H1 (cell line): Measurements from ENCODE around the gene MAP1LC3A. TPM values are rescaled to one million over a fixed set of nuclear protein-coding genes. Genes with fewer than 3 reads are reported as not detected.

Experiments
- CTCF ChIA-PET: fragments of 300-600 bp; sonication (Branson Sonifier 250); formaldehyde crosslinking; loops from one replicate; lab custom pipeline; 2021; ENCODE audit not compliant: partially characterized antibody; lab: Charles Lee
- POLR2A ChIA-PET: fragments of 300-600 bp; sonication (Branson Sonifier 250); formaldehyde crosslinking; loops from one replicate; lab custom pipeline; 2021; ENCODE audit warnings: inconsistent platforms; ENCODE audit not compliant: partially characterized antibody; lab: Charles Lee
- DNase-seq, 2 experiments: peaks; one replicate each; pipeline versions ENCODE4 v3.0.0 to v3.0.0-alpha.2; 2010 to 2022; ENCODE audit warnings: low spot score in 2 of 2, low read depth in 1 of 2, mixed read lengths in 1 of 2
- FAIRE-seq: peaks from 2 replicates; lab custom pipeline; 2011; peaks lifted over from hg19 to GRCh38; lab: Jason Lieb, UNC
- H2AFZ ChIP-seq: 2 replicates; pipeline ENCODE4 v1.8.1; 2012; ENCODE audit warnings: low read length, inconsistent platforms
- H2AK5ac ChIP-seq: 2 replicates; pipeline ENCODE4 v1.6.1; 2013; ENCODE audit warnings: low read depth, low read length
- H2BK120ac ChIP-seq: replicated peaks from 2 replicates; pipeline ENCODE3; 2013; ENCODE audit warnings: low read depth, low read length, inconsistent platforms
- H2BK12ac ChIP-seq: 2 replicates; pipeline ENCODE4 v1.6.1; 2013; ENCODE audit warnings: low read depth, low read length
- H2BK15ac ChIP-seq: 2 replicates; pipeline ENCODE4 v1.6.1; 2013; ENCODE audit warnings: low read length
- H2BK20ac ChIP-seq: 2 replicates; pipeline ENCODE4 v1.6.1; 2013; ENCODE audit warnings: low read length
- H2BK5ac ChIP-seq: 2 replicates; pipeline ENCODE4 v1.6.1; 2013; ENCODE audit warnings: low read depth, low read length
- H3K14ac ChIP-seq: 2 replicates; pipeline ENCODE4 v1.6.1; 2013; ENCODE audit warnings: inconsistent platforms; ENCODE audit not compliant: insufficient read length
- H3K18ac ChIP-seq: 2 replicates; pipeline ENCODE4 v1.6.1; 2013; ENCODE audit warnings: low read length; ENCODE audit errors: extremely low read depth
- H3K23ac ChIP-seq: 2 replicates; pipeline ENCODE4 v1.6.1; 2013; ENCODE audit warnings: inconsistent platforms; ENCODE audit not compliant: insufficient read length
- H3K23me2 ChIP-seq: 2 replicates; pipeline ENCODE4 v1.6.1; 2013; ENCODE audit warnings: low read depth, low read length
- H3K27ac ChIP-seq: 2 replicates; pipeline ENCODE4 v1.6.1; 2011; ENCODE audit warnings: low read depth, low read length, inconsistent platforms
- H3K27me3 ChIP-seq, 4 experiments: replicated peaks in 1 of 4; 1 replicate in 1 of 4; 2 replicates in 3 of 4; pipeline versions ENCODE4 v1.6.1 to v1.8.1; 2011 to 2013; ENCODE audit warnings: low read length in 3 of 4, mild to moderate bottlenecking in 3 of 4, inconsistent platforms in 2 of 4, mixed read lengths in 2 of 4, moderate library complexity in 1 of 4; ENCODE audit not compliant: control insufficient read depth in 3 of 4, insufficient read depth in 3 of 4; ENCODE audit errors: extremely low read depth in 1 of 4
- H3K36me3 ChIP-seq, 4 experiments: 2 replicates each; pipeline versions ENCODE4 v1.6.1 to v1.8.1; 2011 to 2013; ENCODE audit warnings: mild to moderate bottlenecking in 4 of 4, low read length in 3 of 4, moderate library complexity in 2 of 4, control low read depth in 1 of 4, inconsistent platforms in 1 of 4; ENCODE audit not compliant: insufficient read depth in 4 of 4, control insufficient read depth in 2 of 4
- H3K4ac ChIP-seq: replicated peaks from 2 replicates; pipeline ENCODE3; 2013; ENCODE audit warnings: low read length, low read depth, mixed read lengths, inconsistent platforms; ENCODE audit not compliant: insufficient read length
- H3K4me1 ChIP-seq, 4 experiments: replicated peaks in 1 of 4; 1 replicate in 1 of 4; 2 replicates in 3 of 4; pipeline versions ENCODE4 v1.6.1 to v1.8.1; 2011 to 2013; ENCODE audit warnings: low read length in 3 of 4, inconsistent platforms in 2 of 4, mixed read lengths in 1 of 4; ENCODE audit not compliant: insufficient read depth in 4 of 4, control insufficient read depth in 3 of 4
- H3K4me2 ChIP-seq, 2 experiments: 2 replicates each; pipeline versions ENCODE4 v1.6.1 to v1.8.1; 2011 to 2013; ENCODE audit warnings: low read depth in 2 of 2, low read length in 2 of 2, control low read depth in 1 of 2, inconsistent platforms in 1 of 2, mild to moderate bottlenecking in 1 of 2; ENCODE audit not compliant: insufficient read depth in 1 of 2
- H3K4me3 ChIP-seq, 4 experiments: fragments of 200-600, 300-600 bp in 1 of 4; sonication (generic), shearing (Covaris generic), sonication (Bioruptor Twin) in 1 of 4; 2 replicates each; pipeline versions ENCODE4 v1.5.1 to v1.8.1; 2011 to 2016; ENCODE audit warnings: low read length in 4 of 4, low read depth in 3 of 4, control low read depth in 2 of 4, inconsistent platforms in 2 of 4, mild to moderate bottlenecking in 2 of 4, mixed read lengths in 1 of 4, moderate library complexity in 1 of 4; ENCODE audit not compliant: insufficient read depth in 2 of 4; ENCODE audit errors: extremely low read depth in 1 of 4
- H3K56ac ChIP-seq: replicated peaks from 2 replicates; pipeline ENCODE3; 2013; ENCODE audit warnings: low read depth, mild to moderate bottlenecking, mixed read lengths, low read length, inconsistent platforms; ENCODE audit not compliant: insufficient read length
- H3K79me1 ChIP-seq: 2 replicates; pipeline ENCODE4 v1.6.1; 2013; ENCODE audit warnings: low read depth, low read length, control low read depth
- H3K79me2 ChIP-seq, 2 experiments: 2 replicates each; pipeline versions ENCODE4 v1.6.1 to v1.8.1; 2012 to 2013; ENCODE audit warnings: low read length in 2 of 2, mild to moderate bottlenecking in 2 of 2, inconsistent platforms in 1 of 2; ENCODE audit not compliant: insufficient read depth in 2 of 2, control insufficient read depth in 1 of 2
- H3K9ac ChIP-seq, 4 experiments: replicated peaks in 1 of 4; 1 replicate in 1 of 4; 2 replicates in 3 of 4; pipeline versions ENCODE4 v1.6.1 to v1.8.1; 2011 to 2013; ENCODE audit warnings: low read depth in 3 of 4, low read length in 3 of 4, control low read depth in 2 of 4, mild to moderate bottlenecking in 2 of 4, moderate library complexity in 2 of 4, inconsistent platforms in 1 of 4; ENCODE audit errors: extremely low read depth in 1 of 4
- H3K9me3 ChIP-seq, 2 experiments: 2 replicates each; pipeline versions ENCODE4 v1.6.1 to v1.8.1; 2012 to 2013; ENCODE audit warnings: mild to moderate bottlenecking in 2 of 2, moderate library complexity in 2 of 2, control low read depth in 1 of 2, inconsistent platforms in 1 of 2, low read depth in 1 of 2, low read length in 1 of 2, mixed read lengths in 1 of 2; ENCODE audit not compliant: insufficient read depth in 2 of 2
- H4K20me1 ChIP-seq, 2 experiments: replicated peaks in 1 of 2; 2 replicates each; pipeline versions ENCODE3 to v1.8.1; 2011 to 2013; ENCODE audit warnings: inconsistent platforms in 2 of 2, low read length in 2 of 2, mild to moderate bottlenecking in 1 of 2; ENCODE audit not compliant: insufficient read depth in 2 of 2, control insufficient read depth in 1 of 2
- H4K5ac ChIP-seq: 2 replicates; pipeline ENCODE4 v1.6.1; 2013; ENCODE audit warnings: low read length, low read depth, mixed read lengths, inconsistent platforms; ENCODE audit not compliant: insufficient read length
- H4K8ac ChIP-seq: 2 replicates; pipeline ENCODE4 v1.8.0; 2013; ENCODE audit warnings: mild to moderate bottlenecking, moderate library complexity, low read length, inconsistent platforms; ENCODE audit not compliant: insufficient read depth; ENCODE audit errors: extremely low read depth
- H4K91ac ChIP-seq: replicated peaks from 2 replicates; pipeline ENCODE3; 2013; ENCODE audit warnings: low read length, mixed read lengths, inconsistent platforms; ENCODE audit not compliant: insufficient read length
- BACH1 ChIP-seq: IDR thresholded peaks from 2 replicates; pipeline ENCODE4 v1.6.1; 2012; ENCODE audit warnings: low read length, improper control_type of control experiment
- HDAC2 ChIP-seq, 2 experiments: fragments of 300-600 bp in 1 of 2; sonication (generic) in 1 of 2; IDR thresholded peaks; 2 replicates each; pipeline ENCODE4 v1.6.1; 2011 to 2012; ENCODE audit warnings: low read depth in 2 of 2, low read length in 2 of 2, mild to moderate bottlenecking in 2 of 2, moderate library complexity in 2 of 2, borderline replicate concordance in 1 of 2, inconsistent platforms in 1 of 2
- HDAC6 ChIP-seq: IDR thresholded peaks from one replicate; pipeline ENCODE4 v1.7.1; 2012; ENCODE audit warnings: low read depth, mild to moderate bottlenecking, inconsistent platforms, low read length, moderate library complexity
- JUN ChIP-seq: IDR thresholded peaks from 2 replicates; pipeline ENCODE4 v1.6.1; 2011; ENCODE audit warnings: low read depth, mild to moderate bottlenecking, improper control_type of control experiment, low read length
- SIX5 ChIP-seq: IDR thresholded peaks from 2 replicates; pipeline ENCODE4 v1.6.1; 2011; ENCODE audit warnings: mild to moderate bottlenecking, low read depth, low read length
- SP4 ChIP-seq: IDR thresholded peaks from 2 replicates; pipeline ENCODE4 v1.6.1; 2012; ENCODE audit warnings: low read length, inconsistent platforms
- SRF ChIP-seq: IDR thresholded peaks from 2 replicates; pipeline ENCODE4 v1.6.1; 2011; ENCODE audit warnings: mild to moderate bottlenecking, low read depth, low read length, moderate library complexity
- TBP ChIP-seq: IDR thresholded peaks from 2 replicates; pipeline ENCODE4 v1.6.1; 2011; ENCODE audit warnings: low read depth, low read length, improper control_type of control experiment
- WGBS, 2 experiments: shearing (Covaris generic) in 1 of 2; methylation state at CpG; one replicate each; pipeline versions ENCODE4 v1.1.6 to v1.1.7; 2013 to 2015; ENCODE audit warnings: low lambda C conversion rate in 2 of 2, mixed read lengths in 2 of 2, inconsistent platforms in 1 of 2, low coverage in 1 of 2, missing lambda C conversion rate in 1 of 2; ENCODE audit not compliant: insufficient replicate concordance in 2 of 2, insufficient coverage in 1 of 2, insufficient read length in 1 of 2; ENCODE audit errors: extremely low coverage in 1 of 2, missing lambda C conversion rate in 1 of 2; 5-methylcytosine and 5-hydroxymethylcytosine counted together
- polyA plus RNA-seq, 7 experiments: library from polyadenylated mRNA; depleted of rRNA in 3 of 7; stranded (reverse) in 5 of 7; unstranded in 2 of 7; fragments of >200 nt in 5 of 7; fragments of 200-250 nt in 2 of 7; gene quantifications; 1 replicate in 5 of 7; 2 replicates in 1 of 7; 4 replicates in 1 of 7; pipeline versions ENCODE4 v1.2.1 to v1.2.3, GENCODE V29; 2011 to 2013; ENCODE audit warnings: missing spikeins in 2 of 7, mixed read lengths in 2 of 7
- total RNA-seq: library from RNA; stranded (reverse); fragmentation: NEBNext Ultra II Directional; extraction: Animal tissue kit (Norgen Biotek cat#: 25700); gene quantifications from 2 replicates; pipeline ENCODE4 v1.2.1, GENCODE V29; 2021

The MAP1LC3A gene
- total and polyA plus RNA-seq, 2 of the 8 experiments (the other 6 are each of a cell fraction or from before 2014, with no cell fraction given) = 5.0 to 6.1 TPM

DNA sequence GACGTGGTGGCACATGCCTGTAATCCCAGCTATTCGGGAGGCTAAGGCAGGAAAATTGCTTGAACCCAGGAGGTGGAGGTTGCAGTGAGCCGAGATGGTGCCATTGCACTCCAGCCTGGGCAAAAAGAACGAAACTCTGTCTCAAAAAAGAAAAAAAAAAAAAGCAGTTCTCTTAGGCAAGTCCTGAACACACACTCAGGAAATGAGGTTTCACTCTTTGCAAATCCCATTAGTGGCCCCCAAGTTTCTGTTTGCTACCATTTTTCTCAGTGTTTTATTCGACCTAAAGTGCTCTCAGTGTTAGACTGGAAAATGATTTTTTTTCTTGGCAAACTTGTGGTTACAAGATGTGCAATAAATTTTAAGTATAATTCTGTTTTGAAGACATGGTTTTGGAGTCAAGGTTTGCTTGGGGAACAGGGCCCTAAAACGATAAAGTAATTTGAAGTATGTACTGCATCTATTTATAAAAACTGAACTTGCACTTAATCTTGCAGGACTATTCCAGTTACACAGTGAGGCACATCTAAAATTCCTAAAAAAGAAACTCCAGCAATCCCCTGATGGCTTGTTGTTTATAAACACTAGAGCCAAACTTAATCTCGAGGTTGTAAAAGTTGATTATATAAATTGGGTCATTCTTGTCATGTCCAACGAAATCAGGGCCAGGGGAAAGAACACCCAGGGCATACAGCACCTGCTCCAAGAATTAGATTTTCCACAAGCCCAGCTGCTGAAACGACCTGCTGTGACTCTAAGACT is 42.6 kb downstream of the MAP1LC3A start:
- no peak for DNase-seq
- Histone ChIP-seq H3K79me1 (no peaks in the 10 kb centered on the region), H3K23me2 (no peaks in the 10 kb centered on the region; the same call in 1 of the 2 replicates), H3K27ac (no peak overlapping the region), H2BK15ac (no peak overlapping the region), H3K14ac (no peak overlapping the region), H4K5ac (no peak overlapping the region), H2BK5ac (no peak overlapping the region), H3K9ac (no peak overlapping the region), H2BK12ac (no peak overlapping the region), H3K56ac (no peak overlapping the region), H3K36me3 (no peaks in the 10 kb centered on the region), H2BK120ac (no peak overlapping the region), H4K8ac (no peak overlapping the region), H3K4me3 (no peak overlapping the region), H3K27me3 (no peaks in the 10 kb centered on the region), H3K79me2 (no peaks in the 10 kb centered on the region), H4K91ac (no peak overlapping the region), H3K4me1 (no peaks in the 10 kb centered on the region), H3K23ac (no peak overlapping the region), H4K20me1 (no peaks in the 10 kb centered on the region), H3K4me2 (no peak overlapping the region), H3K9me3 (no peaks in the 10 kb centered on the region), H2BK20ac (no peak overlapping the region), H3K4ac (no peak overlapping the region), H2AK5ac (no peak overlapping the region), H3K18ac (no peak overlapping the region), H2AFZ (no peak overlapping the region)
- no peak for FAIRE-seq
- ChIA-PET POLR2A (no interaction called here), CTCF (interaction anchor here (1.2 kb wide), 1 partner anchor 17 kb away, joined by 3 read pairs; no protein-coding TSS in a partner anchor)
- 89% methylated on average over 9 of the region's 9 CpGs; no CpG with 5 or more reads in 1 of the 2 experiments for whole genome bisulfite sequencing, 2 experiments
- TF ChIP-seq BACH1 (no peak), SRF (no peak), JUN (no peak), TBP (no peak), HDAC6 (no peak), SIX5 (no peak), HDAC2 (IDR thresholded peaks at IDR 0.05; ENCODE audit: borderline replicate concordance in 1 of 2, low read depth in 2 of 2, low read length in 2 of 2) (no peak), SP4 (no peak)
